Activated gamma-delta T cell treated with anti-CD3 and anti-CD28 coated beads, Interleukin-2, amount 50 U/mL, for 16 hours (primary cell): ENCODE measurements around the gene MICALL2.
"Not testable (repeated sequence)": the region's sequence is repeated elsewhere in the genome, so short reads cannot be mapped to it uniquely, and the experiment has no call there.

Source experiments
- DNase-seq: peaks from one replicate; pipeline ENCODE4 v3.0.0-alpha.2; 2020; ENCODE audit warnings: low read depth

Gene MICALL2

GRCh38 chr7:1447551-1448244 lies 11.6 kb downstream of the MICALL2 start:
- DNase-seq = no peak

DNA sequence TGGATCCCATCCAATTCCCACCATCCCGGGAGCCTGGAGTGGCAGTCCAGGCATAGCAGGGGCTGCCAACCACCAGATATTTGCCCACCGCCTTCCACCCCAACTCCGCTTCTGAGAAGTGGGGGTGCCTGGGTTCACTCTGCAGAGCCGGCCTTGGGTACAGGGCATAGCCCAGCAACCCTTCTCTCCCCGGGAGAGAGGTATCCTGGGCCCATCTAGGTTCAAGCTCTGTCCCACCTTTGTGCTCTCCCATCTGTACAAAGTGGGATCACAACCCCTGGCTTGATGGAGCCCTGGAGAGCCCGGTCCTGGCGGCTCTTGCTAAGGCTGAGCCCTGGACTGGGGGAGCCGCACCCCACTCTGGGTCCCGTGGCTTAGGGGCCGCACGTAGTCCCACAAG lies 12.2 kb downstream of the MICALL2 start:
- no peak for DNase-seq

- DNase-seq = no peak
Measured at GRCh38 chr7:1446620-1447032, 12.6 kb downstream of the MICALL2 start.

GRCh38 chr7:1446026-1446425 lies 13.2 kb downstream of the MICALL2 start:
- DNase-seq = not testable (repeated sequence)

DNA sequence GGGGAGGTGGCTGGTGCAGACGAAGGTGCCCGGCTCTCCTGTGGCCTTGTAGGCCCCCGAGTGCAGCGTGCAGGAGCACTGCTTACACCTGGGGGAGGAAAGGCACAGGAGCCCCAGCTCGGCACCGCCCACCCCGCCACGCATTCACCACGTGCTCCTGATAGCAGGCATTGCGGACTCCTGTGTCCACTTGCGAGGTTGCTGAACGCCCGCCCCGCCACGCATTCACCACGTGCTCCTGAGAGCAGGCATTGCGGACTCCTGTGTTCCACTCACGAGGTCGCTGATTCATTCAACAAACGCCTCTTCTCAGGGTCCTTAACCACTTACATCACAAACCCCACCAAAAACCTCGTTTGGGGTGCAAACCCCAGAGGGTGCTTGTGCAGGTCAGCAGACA lies 13.9 kb downstream of the MICALL2 start:
- no peak for DNase-seq

- no peak for DNase-seq
Measured at GRCh38 chr7:1444925-1445322, 14.3 kb downstream of the MICALL2 start.

- no peak for DNase-seq
Measured at GRCh38 chr7:1444214-1444924, 14.9 kb downstream of the MICALL2 start.

DNA sequence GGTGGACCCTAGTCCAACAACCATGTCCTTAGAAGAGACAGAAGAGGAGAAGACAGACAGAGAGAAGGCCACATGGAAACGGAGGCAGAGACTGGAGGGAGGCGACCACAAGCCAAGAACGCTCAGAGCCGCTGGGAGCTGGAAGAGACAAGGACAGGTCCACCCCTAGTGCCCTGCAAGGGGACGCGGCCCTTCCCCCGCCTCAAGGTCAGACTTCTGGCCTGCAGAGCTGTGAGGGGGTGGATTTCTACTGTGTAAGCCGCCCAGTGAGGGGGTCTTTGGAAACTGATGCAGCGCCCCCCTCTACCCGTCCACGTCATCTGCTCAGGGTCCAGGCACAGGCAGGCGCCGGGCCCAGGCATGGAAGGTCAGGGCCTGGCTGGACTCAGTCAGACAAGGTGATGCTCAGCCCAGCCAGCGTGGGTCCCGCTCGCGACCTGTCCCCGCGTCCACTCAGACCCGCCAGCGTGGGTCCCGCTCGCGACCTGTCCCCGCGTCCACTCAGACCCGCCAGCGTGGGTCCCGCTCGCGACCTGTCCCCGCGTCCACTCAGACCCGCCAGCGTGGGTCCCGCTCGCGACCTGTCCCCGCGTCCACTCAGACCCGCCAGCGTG lies 15.6 kb downstream of the MICALL2 start:
- not testable (repeated sequence) for DNase-seq

- DNase-seq = no peak
Measured at GRCh38 chr7:1442355-1443124, 16.7 kb downstream of the MICALL2 start.

- DNase-seq = no peak
Measured at GRCh38 chr7:1441615-1442354, 17.5 kb downstream of the MICALL2 start.

DNA sequence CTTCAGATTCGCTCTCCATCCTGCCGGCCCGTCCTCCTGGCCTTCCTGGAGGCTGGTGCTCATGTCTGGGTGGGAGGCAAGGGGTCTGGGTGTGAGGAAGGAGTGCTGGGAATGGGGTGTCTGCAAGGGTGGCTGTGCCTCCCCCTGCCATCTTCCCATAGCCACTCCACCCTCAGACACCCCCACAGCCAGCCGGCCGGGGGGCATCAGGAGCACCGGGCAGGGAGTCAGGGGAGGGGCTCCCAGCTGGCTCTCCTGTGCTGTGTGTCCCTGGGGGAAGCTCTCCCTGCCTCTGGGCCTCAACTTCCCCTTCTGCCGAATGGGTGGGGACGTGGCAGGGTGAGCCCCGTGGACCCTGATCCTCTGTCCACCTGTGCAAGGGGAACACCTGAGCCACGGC lies 18.6 kb downstream of the MICALL2 start:
- no peak for DNase-seq

- DNase-seq = no peak
Measured at GRCh38 chr7:1439373-1440363, 19.6 kb downstream of the MICALL2 start.

- DNase-seq = no peak
Measured at GRCh38 chr7:1438821-1439220, 20.4 kb downstream of the MICALL2 start.

DNA sequence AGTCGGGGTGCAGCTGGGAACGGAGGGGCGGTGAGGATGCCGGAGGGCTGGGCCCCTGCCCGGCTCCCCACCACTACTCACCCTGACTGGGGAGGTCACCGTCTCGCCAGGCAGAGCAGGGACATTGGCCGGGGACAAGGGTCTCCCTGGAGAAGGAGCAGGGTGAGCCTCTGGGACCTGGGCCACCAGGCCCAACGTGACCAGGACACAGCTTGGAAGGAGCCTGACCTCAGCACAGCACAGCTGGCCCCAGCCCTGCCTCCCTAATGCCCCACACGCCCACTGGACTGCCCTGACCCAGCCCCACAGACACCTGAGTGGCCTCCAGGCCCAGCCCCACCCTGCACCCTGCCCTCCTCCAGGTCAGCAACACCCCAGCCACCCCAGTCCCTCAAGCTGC lies 21.1 kb downstream of the MICALL2 start:
- DNase-seq = no peak

DNA sequence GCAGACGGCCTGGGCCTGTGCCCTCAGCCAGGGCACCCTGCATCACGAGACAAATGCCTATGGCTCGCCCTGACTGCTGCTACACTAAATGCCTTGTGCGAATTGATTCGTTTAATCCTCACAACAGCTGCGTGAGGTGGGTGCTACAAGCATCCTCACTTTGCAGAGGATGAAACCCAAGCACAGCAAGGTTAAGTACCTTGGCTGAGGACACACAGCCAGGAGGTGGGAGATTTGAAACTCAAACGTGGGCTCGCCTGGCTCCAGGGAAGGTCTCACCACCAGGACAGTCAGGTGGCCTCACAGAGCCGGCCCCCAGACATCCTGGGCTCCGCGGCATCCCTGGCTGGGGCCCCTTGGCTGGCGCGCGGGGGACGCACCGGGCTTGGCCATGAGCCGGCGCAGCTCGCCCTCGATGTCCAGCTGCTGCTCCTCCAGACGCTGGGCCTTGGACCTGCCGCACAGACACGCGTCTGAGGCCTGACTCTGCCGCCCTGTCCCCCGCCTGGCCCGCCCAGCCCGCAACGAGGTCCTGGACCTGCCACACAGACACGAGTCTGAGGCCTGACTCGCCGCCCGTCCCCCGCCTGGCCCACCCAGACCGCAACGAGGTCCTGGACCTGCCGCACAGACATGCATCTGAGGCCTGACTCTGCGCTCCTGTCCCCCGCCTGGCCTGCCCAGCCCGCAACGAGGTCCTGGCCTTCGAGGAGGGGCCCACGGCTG lies 22.0 kb downstream of the MICALL2 start:
- DNase-seq = no peak

GRCh38 chr7:1436608-1437007 lies 22.7 kb downstream of the MICALL2 start:
- DNase-seq = no peak

- DNase-seq = no peak
Measured at GRCh38 chr7:1434891-1435670, 24.2 kb downstream of the MICALL2 start.

- no peak for DNase-seq
Measured at GRCh38 chr7:1434165-1434718, 25.0 kb downstream of the MICALL2 start.
